GM20000 (cell line): ENCODE data around the gene IFNA5.

Experiments used
- DNase-seq: peaks from one replicate; pipeline ENCODE4 v3.0.0; 2012; ENCODE audit warnings: low spot score
- CTCF ChIP-seq: IDR thresholded peaks from 2 replicates; pipeline ENCODE4 v1.5.1; 2012; ENCODE audit warnings: mild to moderate bottlenecking, control low read depth; ENCODE audit errors: extremely low read depth, missing control alignments

IFNA5 gene

GRCh38 chr9:21289848-21290247 lies 15.3 kb downstream of the IFNA5 start:
- no peak for DNase-seq
- TF ChIP-seq CTCF = no peak

- no peak for TF ChIP-seq CTCF
Measured at GRCh38 chr9:21287280-21287679, 17.8 kb downstream of the IFNA5 start.

GRCh38 chr9:21286659-21287058 lies 18.5 kb downstream of the IFNA5 start:
- no peak for DNase-seq
- no peak for TF ChIP-seq CTCF

More at GRCh38 chr9:21287280-21287679, 17.8 kb downstream of the IFNA5 start:
- DNase-seq = no peak

- no peak for TF ChIP-seq CTCF
- no peak for DNase-seq
Measured at GRCh38 chr9:21286099-21286498, 19.0 kb downstream of the IFNA5 start.

GRCh38 chr9:21281275-21281674 lies 23.8 kb downstream of the IFNA5 start:
- no peak for TF ChIP-seq CTCF
- DNase-seq = no peak

- no peak for DNase-seq
- no peak for TF ChIP-seq CTCF
Measured at GRCh38 chr9:21268347-21268657, 36.8 kb downstream of the IFNA5 start.

GRCh38 chr9:21267485-21268346 lies 37.4 kb downstream of the IFNA5 start:
- no peak for TF ChIP-seq CTCF
- no peak for DNase-seq
